H4 (cell line): ENCODE results near the gene EDN3. TPM values are rescaled to one million over a fixed set of nuclear protein-coding genes. Genes with fewer than 3 reads are reported as not detected.

ENCODE experiments used
- DNase-seq: peaks from one replicate; pipeline ENCODE4 v3.0.0-alpha.2; 2015; ENCODE audit warnings: low spot score
- total RNA-seq: library from RNA; depleted of rRNA; stranded (reverse); fragments of >200 nt; shearing (Covaris generic); gene quantifications from 2 replicates; pipeline ENCODE4 v1.2.3, GENCODE V29; 2014; rRNA removed

The EDN3 gene
- total RNA-seq, result not detected in 2 replicates

DNA sequence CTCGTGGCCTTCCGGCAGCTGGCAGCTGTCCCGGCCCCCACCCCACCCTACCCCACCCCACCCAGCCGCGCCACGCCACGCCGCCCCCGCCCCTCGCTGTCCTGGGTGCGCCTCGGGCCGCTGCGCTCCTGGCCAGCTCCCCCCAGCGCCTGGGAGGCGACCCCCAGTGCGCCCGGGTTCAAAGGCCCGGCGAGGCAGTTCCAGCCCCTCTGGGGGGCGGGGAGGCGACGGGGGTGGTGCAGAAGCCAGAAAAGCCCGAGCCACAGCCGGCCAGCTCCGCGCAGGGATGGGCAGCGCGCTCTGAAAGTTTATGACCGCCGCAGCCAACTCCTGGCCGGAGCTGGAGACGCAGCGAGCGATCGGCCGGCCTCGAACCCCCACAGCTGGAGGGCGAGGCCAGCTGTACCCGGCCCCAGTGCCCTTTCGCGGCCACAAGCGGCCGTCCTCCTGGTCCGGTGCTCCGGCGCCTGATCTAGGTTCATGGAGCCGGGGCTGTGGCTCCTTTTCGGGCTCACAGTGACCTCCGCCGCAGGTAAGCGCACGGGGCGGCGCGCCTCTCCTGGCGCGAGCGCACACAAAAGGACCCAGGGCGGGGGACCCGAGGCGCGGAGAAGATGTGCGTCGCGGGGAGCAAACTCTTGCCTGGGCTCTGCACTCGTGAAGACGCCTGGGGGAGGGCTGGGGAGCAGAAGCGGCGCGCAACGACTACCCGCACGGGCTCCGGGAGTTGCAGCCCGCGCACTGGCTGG lies at the start of gene EDN3:
EDN3 (plus strand) TSS at position 279 of the 749 bp plus-strand sequence; CDS start at position 481, 202 bp downstream.
- no peak for DNase-seq

- no peak for DNase-seq
These were observed 47.1 kb upstream of the EDN3 start for GRCh38 chr20:59253325-59253724.

DNA sequence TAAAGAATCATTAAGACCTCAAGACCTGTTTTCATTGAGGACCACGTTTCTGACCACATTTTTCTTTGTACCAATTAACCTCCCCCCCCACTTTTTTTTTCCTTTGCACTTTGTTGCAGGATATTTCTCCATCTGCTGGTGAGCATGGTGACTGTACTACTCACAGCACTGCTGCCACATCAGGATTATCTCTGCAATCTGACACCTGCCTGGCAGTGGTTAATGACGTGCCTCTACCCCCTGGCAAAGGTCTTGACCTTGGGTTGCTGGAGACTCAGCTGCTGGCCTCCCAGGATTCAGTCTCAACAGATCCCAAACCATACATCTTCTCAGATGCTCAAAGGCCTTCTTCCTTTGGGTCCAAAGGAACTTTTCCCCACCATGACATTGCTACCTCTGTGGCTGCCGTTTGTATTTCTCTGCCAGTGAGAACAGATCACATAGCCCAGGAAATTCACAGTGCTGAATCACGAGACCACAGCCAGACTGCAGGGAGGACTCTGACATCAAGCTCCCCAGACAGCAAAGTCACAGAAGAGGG lies 46.6 kb upstream of the EDN3 start:
- peak; percentile 30 for DNase-seq

DNA sequence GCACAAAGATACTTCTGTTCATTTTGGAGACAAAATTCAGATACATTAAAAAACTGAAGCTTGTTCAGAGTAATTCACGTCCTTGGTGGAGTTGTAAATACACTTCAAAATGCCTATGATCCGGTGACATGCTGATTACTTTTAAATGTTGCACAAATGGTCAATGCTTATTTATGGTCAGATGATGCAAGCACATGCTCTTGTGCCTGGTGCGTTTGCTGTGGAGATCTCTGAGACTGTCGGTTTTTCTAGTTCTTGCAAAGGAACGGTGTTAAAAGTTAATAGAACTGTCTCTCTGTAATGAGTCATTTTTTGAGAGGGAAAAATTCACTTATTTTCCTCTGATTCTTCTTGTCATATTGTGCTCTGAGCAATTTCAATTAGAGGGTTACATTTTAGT lies 45.2 kb upstream of the EDN3 start:
- no peak for DNase-seq

GRCh38 chr20:59258221-59258621 lies 42.2 kb upstream of the EDN3 start:
- DNase-seq, result peak; percentile 9

GRCh38 chr20:59259946-59260345 lies 40.5 kb upstream of the EDN3 start:
- DNase-seq, result no peak

DNA sequence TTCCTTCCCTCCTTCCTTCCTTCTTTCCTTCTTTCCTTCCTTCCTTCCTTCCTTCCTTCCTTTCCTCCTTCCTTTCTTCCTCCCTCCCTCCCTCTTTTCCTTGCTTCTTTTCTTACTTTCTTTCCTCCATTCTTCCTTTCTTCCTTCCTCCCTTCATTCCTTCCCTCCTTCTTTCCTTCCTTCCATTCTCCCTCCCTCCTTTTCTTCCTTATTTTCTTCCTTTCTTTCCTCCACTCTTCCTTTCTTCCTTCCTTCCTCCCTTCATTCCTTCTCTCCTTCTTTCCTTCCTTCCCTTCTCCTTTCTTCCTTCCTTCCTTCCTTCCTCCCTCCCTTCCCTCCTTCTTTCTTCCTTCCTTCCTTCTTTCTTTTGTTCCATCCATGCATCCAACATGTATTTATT lies 35.1 kb upstream of the EDN3 start:
- no peak for DNase-seq

- no peak for DNase-seq
These were observed 31.5 kb upstream of the EDN3 start for GRCh38 chr20:59268870-59269269.

GRCh38 chr20:59269411-59270025 lies 30.9 kb upstream of the EDN3 start:
- DNase-seq, result no peak

- DNase-seq, result no peak
These were observed 30.0 kb upstream of the EDN3 start for GRCh38 chr20:59270380-59270779.

GRCh38 chr20:59273739-59274357 lies 26.6 kb upstream of the EDN3 start:
- no peak for DNase-seq

- DNase-seq, result no peak
These were observed 23.5 kb upstream of the EDN3 start for GRCh38 chr20:59276938-59277337.

DNA sequence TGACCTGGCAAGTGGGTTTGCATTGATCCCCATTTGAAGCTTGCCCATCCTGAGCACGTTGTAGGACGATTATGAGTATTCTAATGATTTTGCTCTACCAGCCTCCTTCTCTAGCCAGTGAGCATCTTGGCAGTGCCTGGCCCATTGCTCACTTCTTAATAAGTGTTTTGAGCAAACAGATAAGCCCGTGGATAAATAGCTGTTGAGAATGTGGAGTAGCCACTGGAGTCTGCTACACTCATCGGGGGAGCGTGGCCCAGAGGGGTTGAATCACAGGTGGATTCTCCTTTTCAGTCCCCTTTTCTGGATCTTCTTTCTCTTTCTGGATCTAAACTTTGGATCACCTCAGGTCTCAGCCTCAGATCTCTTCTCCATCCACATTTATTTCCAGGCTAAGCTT lies 15.9 kb upstream of the EDN3 start:
- DNase-seq, result no peak

DNA sequence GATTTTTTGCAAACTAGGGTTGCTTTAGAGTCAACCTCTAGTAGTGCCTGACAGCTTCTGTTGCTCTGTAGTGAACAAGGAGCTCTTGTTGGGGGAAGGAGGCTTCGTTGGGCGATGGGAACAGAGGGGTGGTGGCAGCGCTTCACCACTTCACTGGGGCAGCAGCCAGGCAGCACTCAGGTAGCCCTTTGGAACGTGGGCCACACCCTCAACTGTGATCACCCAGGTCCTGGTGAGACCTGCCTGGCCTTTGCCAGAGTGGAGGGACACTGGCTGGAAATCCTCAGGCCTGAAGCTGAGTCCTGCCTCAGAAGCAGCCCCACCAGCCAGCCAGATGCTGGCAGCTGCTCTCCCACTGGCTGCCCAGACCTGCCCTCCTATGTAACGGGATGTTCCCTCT lies 10.4 kb upstream of the EDN3 start:
- DNase-seq, result no peak

GRCh38 chr20:59291740-59292383 lies 8.5 kb upstream of the EDN3 start:
- DNase-seq, result no peak

DNA sequence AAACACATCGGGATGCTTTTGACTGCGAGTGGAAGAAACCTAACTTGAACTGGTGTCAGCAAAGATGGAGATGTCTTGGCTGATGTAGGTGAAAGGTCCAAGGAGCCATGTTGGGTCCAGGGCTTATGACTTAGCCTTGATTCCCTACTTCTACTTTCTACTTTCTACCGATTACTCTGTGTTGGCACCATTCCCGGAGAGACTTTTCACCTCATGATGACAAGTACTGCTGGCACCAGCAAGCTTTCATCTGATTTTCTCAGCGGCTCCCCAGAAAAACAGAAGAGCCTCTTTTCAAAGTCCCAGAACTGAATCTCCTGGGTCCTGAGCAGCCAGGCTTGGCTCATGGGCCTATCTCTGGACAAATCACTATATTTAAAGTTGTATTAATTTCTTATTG lies 4.9 kb upstream of the EDN3 start:
- no peak for DNase-seq

DNA sequence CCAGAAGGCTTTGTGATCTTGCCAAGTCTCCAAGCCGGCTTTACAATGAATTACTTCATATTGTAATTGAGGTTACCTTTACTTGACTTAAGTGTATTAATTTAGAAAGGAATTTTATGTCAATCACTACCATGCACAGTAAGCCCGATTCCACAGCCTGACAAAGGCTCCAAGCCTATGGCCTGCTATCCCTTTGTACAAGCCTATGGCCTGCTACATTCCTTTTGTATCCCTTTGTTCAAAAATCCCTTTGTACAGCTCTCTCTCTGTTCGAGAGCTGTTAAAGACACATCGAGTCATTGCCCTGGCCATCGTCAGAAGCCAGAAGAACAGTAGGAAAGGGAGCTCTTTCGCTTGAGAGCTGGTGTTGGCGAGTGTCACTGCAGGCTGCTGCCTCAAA lies 2.7 kb upstream of the EDN3 start:
- DNase-seq, result no peak

- DNase-seq, result no peak
These were observed 472 bp upstream of the EDN3 start for GRCh38 chr20:59299945-59300332.

- no peak for DNase-seq
These were observed 1.1 kb downstream of the EDN3 start for GRCh38 chr20:59301343-59302007.

- no peak for DNase-seq
These were observed 5.7 kb downstream of the EDN3 start for GRCh38 chr20:59305908-59306655.

- DNase-seq, result no peak
These were observed 6.9 kb downstream of the EDN3 start for GRCh38 chr20:59307270-59307669.
